ENCODE measurements around the gene PTRH1.

Gene PTRH1

DNA sequence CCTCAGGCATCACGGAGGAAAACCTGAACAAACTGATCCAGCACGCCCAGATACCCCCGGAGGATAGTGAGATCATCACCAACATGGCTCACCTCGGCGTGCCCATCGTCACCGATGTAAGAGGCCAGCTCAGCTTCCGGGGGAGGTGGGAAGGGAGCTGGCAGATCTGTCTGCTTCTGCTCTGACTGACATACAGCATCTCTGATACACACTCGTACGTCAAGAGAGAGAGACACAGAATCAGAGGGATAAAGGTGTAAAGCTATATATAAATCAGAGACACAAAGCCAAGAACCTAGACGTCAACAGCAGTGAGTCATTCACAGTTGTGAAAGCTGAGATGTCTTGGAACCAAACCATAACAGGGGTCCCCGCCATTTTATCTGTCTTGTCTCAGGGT, 38.8 kb downstream of the PTRH1 start:
- Histone ChIP-seq H3K36me3 (no peaks in the 10 kb centered on the region), H3K4me1 (ENCODE audit: control insufficient read depth in 1 of 2, insufficient read depth in 1 of 2, low read depth in 1 of 2, low read length in 1 of 2) (no peaks in the 10 kb centered on the region), H3K4me3 (ENCODE audit: low read depth in 1 of 2, low read length in 1 of 2) (no peak overlapping the region), H3K27me3 (no peaks in the 10 kb centered on the region), H3K9me3 (no peaks in the 10 kb centered on the region), H3K27ac (no peak overlapping the region)
- TF ChIP-seq CTCF (IDR thresholded peaks at IDR 0.05): no peak

- Histone ChIP-seq H3K27ac (no peak overlapping the region), H3K4me3 (ENCODE audit: low read depth in 1 of 2, low read length in 1 of 2) (no peak overlapping the region), H3K9me3 (no peaks in the 10 kb centered on the region), H3K27me3 (no peaks in the 10 kb centered on the region), H3K36me3 (no peaks in the 10 kb centered on the region), H3K4me1 (ENCODE audit: control insufficient read depth in 1 of 2, insufficient read depth in 1 of 2, low read depth in 1 of 2, low read length in 1 of 2) (no peaks in the 10 kb centered on the region)
- no peak for TF ChIP-seq CTCF (IDR thresholded peaks at IDR 0.05)
These were observed 42.2 kb downstream of the PTRH1 start for GRCh38 chr9:127673234-127673633.

DNA sequence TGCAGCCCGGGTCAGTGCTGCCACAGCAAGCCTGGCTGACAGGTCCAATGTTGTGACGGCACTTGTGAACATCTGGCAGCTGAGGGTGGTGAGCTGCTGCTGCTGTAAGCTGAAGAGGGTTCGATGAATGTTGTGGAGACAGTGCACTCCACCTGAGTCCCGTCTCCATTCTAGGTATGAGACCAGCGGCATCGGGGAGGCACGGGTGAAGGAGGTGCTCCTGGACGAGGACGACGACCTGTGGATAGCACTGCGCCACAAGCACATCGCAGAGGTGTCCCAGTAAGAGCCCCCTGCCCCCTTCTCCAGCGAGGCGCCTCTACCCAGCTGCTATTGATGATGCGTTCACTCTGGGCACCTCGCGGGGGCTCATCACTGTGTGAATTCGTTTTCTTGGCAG, 47.6 kb downstream of the PTRH1 start:
- H3K4me3 ChIP-seq (ENCODE audit: low read depth in 1 of 2, low read length in 1 of 2): no peak overlapping the region
- H3K9me3 ChIP-seq: no peaks in the 10 kb centered on the region
- no peaks in the 10 kb centered on the region for H3K27me3 ChIP-seq
- no peak overlapping the region for H3K27ac ChIP-seq
- TF ChIP-seq CTCF (IDR thresholded peaks at IDR 0.05): no peak
- H3K36me3 ChIP-seq: no peaks in the 10 kb centered on the region
- no peaks in the 10 kb centered on the region for H3K4me1 ChIP-seq (ENCODE audit: control insufficient read depth in 1 of 2, insufficient read depth in 1 of 2, low read depth in 1 of 2, low read length in 1 of 2)

GRCh38 chr9:127667127-127667844, 48.2 kb downstream of the PTRH1 start:
- TF ChIP-seq CTCF (IDR thresholded peaks at IDR 0.05): no peak
- no peaks in the 10 kb centered on the region for H3K9me3 ChIP-seq
- no peak overlapping the region for H3K27ac ChIP-seq
- H3K36me3 ChIP-seq: no peaks in the 10 kb centered on the region
- H3K4me3 ChIP-seq (ENCODE audit: low read depth in 1 of 2, low read length in 1 of 2): no peak overlapping the region
- no peaks in the 10 kb centered on the region for H3K4me1 ChIP-seq (ENCODE audit: control insufficient read depth in 1 of 2, insufficient read depth in 1 of 2, low read depth in 1 of 2, low read length in 1 of 2)
- H3K27me3 ChIP-seq: no peaks in the 10 kb centered on the region

DNA sequence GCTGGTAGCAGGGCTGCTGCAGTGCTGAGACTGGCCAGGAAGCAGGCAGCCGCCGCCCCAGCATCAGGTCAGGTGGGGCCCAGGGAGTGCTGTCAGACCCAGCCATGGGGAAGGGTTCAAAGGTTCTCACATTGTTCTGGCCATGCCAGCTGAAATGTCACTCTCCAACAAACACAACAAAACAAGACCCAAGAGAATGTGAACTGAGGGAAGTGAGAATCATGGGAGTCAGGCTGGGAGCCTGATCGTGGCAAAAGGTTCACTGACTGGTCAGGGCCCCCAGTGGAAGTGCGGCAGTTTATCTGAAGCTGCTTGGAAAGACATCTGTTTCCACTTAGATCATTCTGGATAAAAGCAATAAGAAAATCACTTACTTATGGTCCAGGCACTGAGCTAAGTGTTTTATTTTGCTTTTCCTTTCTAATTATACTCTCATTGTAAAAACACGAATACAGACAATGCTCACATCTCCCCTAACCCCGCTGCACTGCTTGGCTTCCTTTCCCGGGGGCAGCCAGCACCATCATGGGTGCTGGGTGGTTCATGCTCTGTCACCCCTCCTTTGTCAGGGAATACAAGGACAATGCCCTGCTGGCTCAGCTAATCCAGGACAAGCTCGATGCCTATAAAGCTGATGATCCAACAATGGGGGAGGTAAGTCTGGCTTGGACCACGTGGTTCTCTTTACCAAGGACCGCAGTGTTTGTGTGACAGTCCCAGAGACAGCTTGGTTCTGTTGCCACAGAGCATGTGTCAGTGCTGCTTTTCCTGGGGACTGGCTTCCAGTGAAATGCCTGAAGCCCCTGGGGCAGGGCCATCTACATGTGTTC, 50.6 kb downstream of the PTRH1 start:
- Histone ChIP-seq H3K4me3 (ENCODE audit: low read depth in 1 of 2, low read length in 1 of 2) (no peak overlapping the region), H3K27ac (no peak overlapping the region), H3K36me3 (no peaks in the 10 kb centered on the region), H3K9me3 (no peaks in the 10 kb centered on the region), H3K4me1 (ENCODE audit: control insufficient read depth in 1 of 2, insufficient read depth in 1 of 2, low read depth in 1 of 2, low read length in 1 of 2) (no peaks in the 10 kb centered on the region), H3K27me3 (no peaks in the 10 kb centered on the region)
- no peak for TF ChIP-seq CTCF (IDR thresholded peaks at IDR 0.05)

All from neutrophil (primary cell).